Testis (tissue), 2 donors: ENCODE results near the gene NPHP4.

Experiments used
- CTCF ChIP-seq, 3 experiments: fragments of 450-650 bp in 2 of 3; fragments of 200-600 bp in 1 of 3; sonication (generic) in 1 of 3; IDR thresholded peaks; one replicate each; pipeline ENCODE4 v1.5.1; 2016 to 2019; ENCODE audit warnings: antibody characterized with exemption in 3 of 3, mild to moderate bottlenecking in 2 of 3, moderate library complexity in 1 of 3
- POLR2A ChIP-seq: fragments of 450-650 bp; IDR thresholded peaks from one replicate; pipeline ENCODE4 v1.6.1; 2017; ENCODE audit warnings: antibody characterized with exemption, mild to moderate bottlenecking, moderate library complexity

GRCh38 chr1:5857508-5858090, 134.6 kb downstream of the NPHP4 start:
- no peak for TF ChIP-seq CTCF (IDR thresholded peaks at IDR 0.05)
- no peak for TF ChIP-seq POLR2A
